Raji (cell line): ENCODE results near the gene ACTG1.

Experiments
- POLR2A ChIP-seq: IDR thresholded peaks from 2 replicates; pipeline ENCODE4 v1.6.1; 2011; ENCODE audit warnings: low read depth, low read length, control low read depth; ENCODE audit not compliant: insufficient read depth

ACTG1 gene

DNA sequence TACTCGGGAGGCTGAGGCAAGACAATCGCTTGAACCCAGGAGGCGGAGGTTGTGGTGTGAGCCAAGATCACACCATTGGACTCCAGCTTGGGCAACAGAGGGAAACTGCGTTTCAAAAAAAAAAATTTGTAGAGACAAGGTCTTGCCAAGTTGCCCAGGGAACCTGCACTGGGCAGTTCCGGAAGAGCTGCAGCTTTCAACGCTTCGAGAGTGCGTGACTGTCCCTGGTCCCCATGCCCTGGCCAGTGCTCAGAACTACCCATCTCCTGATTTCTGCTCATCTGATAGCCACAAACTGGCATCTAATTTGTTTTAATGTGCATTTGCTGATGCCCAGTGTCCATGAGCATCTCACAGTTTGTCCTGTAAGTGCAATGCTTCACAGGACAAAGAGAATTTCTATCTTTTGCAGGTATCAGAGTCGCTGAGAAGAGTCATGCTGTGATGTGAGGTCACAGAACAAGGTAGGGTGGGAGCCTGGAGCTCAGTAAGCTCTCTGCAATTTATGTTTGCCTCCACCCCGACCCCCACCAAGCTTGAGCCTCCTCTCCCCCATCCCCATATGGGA lies 3.9 kb downstream of the ACTG1 start:
- TF ChIP-seq POLR2A, result peak; percentile 14; the same call in 1 of the 2 replicates

- no peak for TF ChIP-seq POLR2A
Observed at GRCh38 chr17:81503619-81504018, 9.0 kb downstream of the ACTG1 start.

GRCh38 chr17:81502471-81503017 lies 10.1 kb downstream of the ACTG1 start:
- TF ChIP-seq POLR2A, result no peak

DNA sequence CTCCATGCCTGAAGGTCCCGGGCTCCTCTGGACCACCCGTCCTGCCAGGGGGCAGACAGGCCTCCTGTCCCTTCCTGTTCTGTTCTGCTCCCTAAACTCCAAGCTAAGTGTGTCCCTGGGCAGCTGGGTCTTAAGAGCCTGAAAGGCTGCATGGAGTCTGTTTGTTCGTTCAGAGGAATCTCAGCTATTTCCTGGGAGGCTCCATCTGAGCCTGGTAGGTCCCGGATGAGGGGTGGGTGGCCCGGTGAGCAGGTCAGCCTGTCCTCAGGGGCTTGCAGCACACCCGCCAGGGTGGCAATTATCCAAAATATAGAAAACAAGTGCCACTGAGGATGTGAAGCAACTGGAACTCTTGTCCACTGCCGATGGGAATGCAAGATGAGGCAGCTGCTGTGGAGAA lies 12.6 kb downstream of the ACTG1 start:
- no peak for TF ChIP-seq POLR2A

- TF ChIP-seq POLR2A, result no peak
Observed at GRCh38 chr17:81499601-81499970, 13.0 kb downstream of the ACTG1 start.

GRCh38 chr17:81498953-81499600 lies 13.5 kb downstream of the ACTG1 start:
- TF ChIP-seq POLR2A, result no peak

DNA sequence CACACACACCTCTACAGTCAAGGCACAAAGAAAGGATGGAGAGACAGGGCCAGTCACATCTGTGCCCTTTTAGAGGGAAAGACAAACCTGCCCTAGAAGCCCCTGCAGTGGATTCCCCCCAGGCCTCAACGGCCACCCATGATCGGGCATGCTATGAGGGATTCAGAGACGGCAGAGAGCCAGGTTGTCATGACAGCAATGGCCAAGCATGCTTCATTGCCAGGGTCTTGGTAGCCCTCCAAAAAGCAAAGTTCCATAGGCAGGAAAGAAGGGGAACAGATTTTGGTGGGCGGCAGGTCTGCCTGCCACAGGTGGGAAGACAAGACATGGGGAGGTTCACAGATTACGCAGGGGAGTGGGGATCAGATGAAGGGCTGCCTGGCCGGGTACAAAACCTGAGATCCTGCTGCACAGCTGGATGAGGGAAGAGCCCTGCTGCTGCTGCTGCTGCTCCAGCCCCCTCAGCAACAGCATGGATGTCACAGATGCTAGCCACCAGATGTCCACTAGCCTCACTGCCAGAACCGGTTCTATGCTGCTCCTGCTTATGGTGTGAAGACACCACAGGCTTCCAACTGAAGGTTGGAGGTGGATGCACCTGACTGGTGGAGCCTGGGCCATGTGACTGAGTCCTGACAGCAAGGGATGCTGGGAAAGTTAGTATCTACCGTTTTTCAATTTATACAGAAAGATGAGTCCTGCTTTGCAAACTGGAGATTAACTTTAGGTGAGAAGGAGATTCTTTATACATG lies 17.8 kb downstream of the ACTG1 start:
- peak; percentile 48 for TF ChIP-seq POLR2A

DNA sequence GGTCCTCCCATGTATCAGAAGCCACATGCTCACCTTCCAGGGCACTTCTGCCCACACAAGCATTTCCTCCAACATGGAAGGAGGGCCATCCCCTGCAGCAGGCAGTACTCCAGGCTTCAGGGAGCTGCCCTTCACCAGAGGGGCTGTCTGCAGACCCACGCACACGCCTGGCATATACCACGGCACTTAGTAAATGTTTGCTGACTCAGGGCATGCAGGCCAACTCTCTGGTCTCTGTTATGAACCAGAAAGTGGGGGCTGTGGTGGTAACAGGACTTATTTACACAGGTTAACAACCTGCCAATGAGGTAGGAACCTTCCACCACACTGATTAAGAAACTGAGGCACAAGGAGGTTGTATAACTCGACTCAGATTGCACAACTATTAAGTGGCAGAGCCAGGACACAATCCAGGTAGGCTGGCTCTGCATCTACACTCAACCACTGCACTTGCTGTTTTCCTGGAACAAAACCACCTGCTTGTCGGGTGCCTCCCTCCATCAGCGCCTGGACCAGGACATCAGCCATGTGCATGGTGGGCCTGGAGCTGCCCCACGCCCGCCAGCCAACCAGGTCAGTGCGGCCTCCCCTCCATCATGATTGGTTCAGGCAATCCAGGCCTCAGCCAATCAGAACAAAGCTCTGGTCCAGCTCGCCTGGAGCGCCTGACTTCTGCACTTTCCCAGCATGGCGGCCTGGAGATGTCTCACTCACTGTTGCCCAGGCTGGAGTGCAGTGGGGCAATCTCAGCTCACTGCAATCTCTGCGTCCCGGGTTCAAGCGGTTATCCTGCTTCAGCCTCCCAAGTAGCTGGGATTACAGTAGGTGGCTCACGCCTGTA lies 19.2 kb downstream of the ACTG1 start:
- TF ChIP-seq POLR2A, result no peak

GRCh38 chr17:81492706-81493105 lies 19.9 kb downstream of the ACTG1 start:
- no peak for TF ChIP-seq POLR2A

- no peak for TF ChIP-seq POLR2A
Observed at GRCh38 chr17:81492202-81492601, 20.4 kb downstream of the ACTG1 start.

DNA sequence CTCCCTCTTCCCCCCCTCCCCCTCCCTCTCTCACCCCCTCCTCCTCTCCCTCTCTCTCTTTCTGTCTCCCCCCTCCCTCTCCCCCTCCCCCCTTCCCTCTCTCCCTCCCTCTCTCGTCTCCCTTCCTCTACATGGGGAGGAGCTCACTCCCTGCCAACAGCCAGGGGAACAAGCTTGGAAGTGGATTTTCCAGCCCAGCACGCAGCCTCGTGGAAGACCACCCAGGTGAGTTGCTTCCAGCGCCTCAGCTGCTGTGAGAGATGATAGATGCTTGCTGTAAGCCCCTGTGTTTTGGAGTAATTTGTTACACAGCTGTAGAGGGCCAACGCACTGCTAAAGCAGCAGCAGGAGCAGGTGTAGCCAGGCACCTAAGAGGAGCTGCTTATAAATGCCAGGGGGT lies 20.8 kb downstream of the ACTG1 start:
- no peak for TF ChIP-seq POLR2A

- no peak for TF ChIP-seq POLR2A
Observed at GRCh38 chr17:81491181-81491581, 21.4 kb downstream of the ACTG1 start.

- no peak for TF ChIP-seq POLR2A
Observed at GRCh38 chr17:81489998-81490992, 22.3 kb downstream of the ACTG1 start.
